ENCODE data around the gene MLEC. TPM values are rescaled to one million over a fixed set of nuclear protein-coding genes. Genes with fewer than 3 reads are reported as not detected.

Gene MLEC
- 30.1 and 38.4 TPM in 2 replicates for total RNA-seq

GRCh38 chr12:120686690-120687577 lies at the start of gene MLEC:
TSS of gene MLEC (plus strand) at chr12:120687149. CDS start at chr12:120687297, 148 bp downstream.

GRCh38 chr12:120639771-120640721 lies 46.9 kb upstream of the MLEC start, which contains the start of gene CABP1:
TSS of gene CABP1 (plus strand) at chr12:120640626. CDS start at chr12:120640686, 60 bp downstream.

GRCh38 chr12:120710031-120710804 lies 23.3 kb downstream of the MLEC start, which contains the start of gene UNC119B:
TSS of gene UNC119B (plus strand) at chr12:120710458. CDS start at chr12:120710475, 17 bp downstream.

GRCh38 chr12:120725659-120726509 lies 38.9 kb downstream of the MLEC start, which contains the start of gene ACADS:
TSS of gene ACADS (plus strand) at chr12:120725826. CDS start at chr12:120725886, 60 bp downstream.

Other genes with a start within 250 kb of the MLEC start
- gene COX6A1, start 249.0 kb upstream of the MLEC start, total RNA-seq, result 351 and 416 TPM in 2 replicates
- 26.9 and 38.2 TPM in 2 replicates for gene TRIAP1, start 240.8 kb upstream of the MLEC start, total RNA-seq
- gene GATC, start 240.7 kb upstream of the MLEC start, total RNA-seq, result 17.0 and 22.3 TPM in 2 replicates
- 268 and 272 TPM in 2 replicates for gene SRSF9, start 217.4 kb upstream of the MLEC start, total RNA-seq
- gene DYNLL1, start 191.0 kb upstream of the MLEC start, total RNA-seq, result 298 and 344 TPM in 2 replicates
- 17.3 and 23.9 TPM in 2 replicates for gene COQ5, start 158.0 kb upstream of the MLEC start, total RNA-seq
- 81.7 and 97.4 TPM in 2 replicates for gene RNF10, start 152.8 kb upstream of the MLEC start, total RNA-seq
- 19.3 and 24.3 TPM in 2 replicates for gene POP5, start 105.7 kb upstream of the MLEC start, total RNA-seq
- not detected in 2 replicates for gene CABP1, start 46.5 kb upstream of the MLEC start, total RNA-seq
- 14.3 and 18.8 TPM in 2 replicates for gene UNC119B, start 23.3 kb downstream of the MLEC start, total RNA-seq
- 25.5 and 34.8 TPM in 2 replicates for gene ACADS, start 38.7 kb downstream of the MLEC start, total RNA-seq
- gene SPPL3, start 217.2 kb downstream of the MLEC start, total RNA-seq, result 4.1 and 4.4 TPM in 2 replicates

All from dermis lymphatic vessel endothelial cell (primary cell).